Measurements from ENCODE around the gene ARHGAP1.

ARHGAP1 gene

DNA sequence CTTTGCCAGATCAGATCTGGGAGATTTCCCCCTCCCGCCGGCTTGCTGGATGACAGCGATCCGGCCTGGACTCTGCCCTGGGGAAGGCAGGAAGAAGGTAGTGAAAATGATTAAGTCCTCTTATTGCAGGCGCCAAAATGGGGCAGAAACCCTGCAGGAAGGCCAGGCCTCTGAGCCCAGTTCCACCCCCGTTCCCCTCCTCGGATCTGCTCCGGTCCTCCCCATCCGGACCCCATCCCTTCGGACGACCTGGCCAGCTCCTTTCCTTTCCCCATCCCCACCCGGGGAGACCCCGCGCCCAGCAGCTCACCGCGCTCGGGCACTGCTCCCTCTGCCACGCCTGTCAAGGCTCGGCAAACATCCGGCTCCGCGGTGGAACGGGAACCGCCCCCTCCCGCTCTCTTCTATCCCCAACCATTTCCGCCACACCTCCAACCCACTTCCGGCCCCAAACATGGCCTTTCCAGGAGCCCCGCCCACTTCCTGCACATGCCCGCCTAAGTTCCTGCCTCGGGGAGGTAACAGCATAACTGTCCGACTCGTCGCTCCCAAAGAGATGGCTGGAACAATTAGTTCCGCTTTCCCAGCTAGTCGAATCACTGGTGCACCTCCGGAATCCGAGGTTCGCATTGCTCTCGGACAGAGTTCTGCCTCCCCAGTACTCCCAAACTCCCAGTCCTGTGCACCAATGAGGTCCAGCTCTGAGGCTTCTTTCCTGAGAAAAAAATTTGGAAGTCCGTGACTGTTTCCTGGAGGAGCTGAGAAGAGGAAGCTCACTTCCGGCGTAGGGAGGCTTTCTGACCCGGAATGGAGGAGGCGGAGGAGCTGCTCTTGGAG, at the start of gene ARHGAP1, which contains the start of gene ZNF408:
Gene ARHGAP1 (minus strand): TSS at position 379 of the 837 bp plus-strand sequence. CDS start 4,512 bp downstream, outside the sequence.
Gene ZNF408 (plus strand): TSS at position 791 of the 837 bp plus-strand sequence. CDS start 17 bp downstream, at position 808.
- Histone ChIP-seq H3K4me1 (ENCODE audit: control insufficient read depth, low read depth, low read length) (no peaks in the 10 kb centered on the region), H3K9me3 (ENCODE audit: control insufficient read depth, low read depth, low read length) (no peaks in the 10 kb centered on the region), H3K27me3 (ENCODE audit: control insufficient read depth, insufficient read depth, low read length) (no peaks in the 10 kb centered on the region), H3K9ac (ENCODE audit: low read length) (peak within 1 kb of the TSS; percentile 83), H3K27ac (ENCODE audit: low read length) (peak within 1 kb of the TSS; percentile 93), H3K4me3 (ENCODE audit: low read length) (peak within 1 kb of the TSS; percentile 70), H3K36me3 (ENCODE audit: control insufficient read depth, low read depth, low read length) (peaks cover 30% of the 10 kb centered on the region)

GRCh38 chr11:46747150-46747549, 46.7 kb upstream of the ARHGAP1 start:
- Histone ChIP-seq H3K36me3 (ENCODE audit: control insufficient read depth, low read depth, low read length) (peaks cover 91% of the 10 kb centered on the region), H3K4me3 (ENCODE audit: low read length) (no peak overlapping the region), H3K4me1 (ENCODE audit: control insufficient read depth, low read depth, low read length) (no peaks in the 10 kb centered on the region)

GRCh38 chr11:46745995-46746394, 45.6 kb upstream of the ARHGAP1 start:
- no peak overlapping the region for H3K27ac ChIP-seq (ENCODE audit: low read length)
- no peaks in the 10 kb centered on the region for H3K27me3 ChIP-seq (ENCODE audit: control insufficient read depth, insufficient read depth, low read length)
- no peak overlapping the region for H3K9ac ChIP-seq (ENCODE audit: low read length)
- no peaks in the 10 kb centered on the region for H3K9me3 ChIP-seq (ENCODE audit: control insufficient read depth, low read depth, low read length)
- H3K4me3 ChIP-seq (ENCODE audit: low read length) = no peak overlapping the region
- H3K4me1 ChIP-seq (ENCODE audit: control insufficient read depth, low read depth, low read length) = no peaks in the 10 kb centered on the region
- H3K36me3 ChIP-seq (ENCODE audit: control insufficient read depth, low read depth, low read length) = peaks cover 94% of the 10 kb centered on the region

More at GRCh38 chr11:46747150-46747549, 46.7 kb upstream of the ARHGAP1 start:
- no peaks in the 10 kb centered on the region for H3K9me3 ChIP-seq (ENCODE audit: control insufficient read depth, low read depth, low read length)
- no peak overlapping the region for H3K9ac ChIP-seq (ENCODE audit: low read length)
- H3K27me3 ChIP-seq (ENCODE audit: control insufficient read depth, insufficient read depth, low read length) = no peaks in the 10 kb centered on the region
- no peak overlapping the region for H3K27ac ChIP-seq (ENCODE audit: low read length)

- Histone ChIP-seq H3K36me3 (ENCODE audit: control insufficient read depth, low read depth, low read length) (peaks cover 88% of the 10 kb centered on the region), H3K4me1 (ENCODE audit: control insufficient read depth, low read depth, low read length) (no peaks in the 10 kb centered on the region), H3K9ac (ENCODE audit: low read length) (no peak overlapping the region), H3K9me3 (ENCODE audit: control insufficient read depth, low read depth, low read length) (no peaks in the 10 kb centered on the region), H3K4me3 (ENCODE audit: low read length) (no peak overlapping the region), H3K27me3 (ENCODE audit: control insufficient read depth, insufficient read depth, low read length) (no peaks in the 10 kb centered on the region), H3K27ac (ENCODE audit: low read length) (no peak overlapping the region)
Measured at GRCh38 chr11:46745328-46745727, 44.9 kb upstream of the ARHGAP1 start.

DNA sequence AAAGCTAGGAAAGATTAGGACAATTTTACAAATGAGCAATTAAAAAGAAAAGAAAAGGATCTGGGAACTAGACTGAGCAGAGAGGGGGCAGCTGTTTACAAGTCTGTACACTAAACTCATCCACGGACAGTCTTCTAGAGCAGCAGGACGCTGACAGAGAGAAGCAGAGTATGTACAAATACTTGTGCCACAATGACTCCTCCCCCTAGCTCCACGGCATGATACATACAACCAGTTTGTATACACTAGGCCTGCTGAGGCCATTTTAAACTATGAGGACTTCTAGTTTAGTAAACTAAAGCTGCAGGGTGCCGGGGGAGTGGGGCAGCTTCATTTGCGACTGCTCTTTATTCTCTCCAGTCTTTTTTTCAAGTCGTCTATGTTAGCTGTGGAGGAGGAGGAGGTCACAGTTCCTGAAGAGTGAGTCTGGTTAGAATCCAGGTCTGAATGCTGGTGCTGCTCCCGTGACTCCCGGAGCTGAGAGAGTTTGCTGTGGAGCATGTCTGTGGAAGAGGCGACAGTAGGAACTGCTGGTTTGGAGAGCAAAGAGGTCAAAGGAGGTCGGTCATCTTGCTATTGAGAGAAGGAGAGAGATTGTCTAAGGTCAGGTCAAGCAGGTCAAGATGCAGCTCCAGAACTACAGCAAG, 43.4 kb upstream of the ARHGAP1 start:
- Histone ChIP-seq H3K9ac (ENCODE audit: low read length) (no peak overlapping the region), H3K36me3 (ENCODE audit: control insufficient read depth, low read depth, low read length) (peaks cover 75% of the 10 kb centered on the region), H3K27me3 (ENCODE audit: control insufficient read depth, insufficient read depth, low read length) (no peaks in the 10 kb centered on the region), H3K4me1 (ENCODE audit: control insufficient read depth, low read depth, low read length) (no peaks in the 10 kb centered on the region), H3K4me3 (ENCODE audit: low read length) (no peak overlapping the region), H3K9me3 (ENCODE audit: control insufficient read depth, low read depth, low read length) (no peaks in the 10 kb centered on the region), H3K27ac (ENCODE audit: low read length) (no peak overlapping the region)

GRCh38 chr11:46743043-46743442, 42.6 kb upstream of the ARHGAP1 start:
- Histone ChIP-seq H3K27me3 (ENCODE audit: control insufficient read depth, insufficient read depth, low read length) (no peaks in the 10 kb centered on the region), H3K9ac (ENCODE audit: low read length) (no peak overlapping the region), H3K36me3 (ENCODE audit: control insufficient read depth, low read depth, low read length) (peaks cover 71% of the 10 kb centered on the region)

GRCh38 chr11:46741600-46742484, 41.4 kb upstream of the ARHGAP1 start:
- no peak overlapping the region for H3K4me3 ChIP-seq (ENCODE audit: low read length)
- H3K27me3 ChIP-seq (ENCODE audit: control insufficient read depth, insufficient read depth, low read length) = no peaks in the 10 kb centered on the region
- H3K36me3 ChIP-seq (ENCODE audit: control insufficient read depth, low read depth, low read length) = peaks cover 59% of the 10 kb centered on the region
- no peaks in the 10 kb centered on the region for H3K4me1 ChIP-seq (ENCODE audit: control insufficient read depth, low read depth, low read length)
- H3K9ac ChIP-seq (ENCODE audit: low read length) = no peak overlapping the region
- no peaks in the 10 kb centered on the region for H3K9me3 ChIP-seq (ENCODE audit: control insufficient read depth, low read depth, low read length)
- no peak overlapping the region for H3K27ac ChIP-seq (ENCODE audit: low read length)

More at GRCh38 chr11:46743043-46743442, 42.6 kb upstream of the ARHGAP1 start:
- Histone ChIP-seq H3K27ac (ENCODE audit: low read length) (no peak overlapping the region), H3K9me3 (ENCODE audit: control insufficient read depth, low read depth, low read length) (no peaks in the 10 kb centered on the region), H3K4me3 (ENCODE audit: low read length) (no peak overlapping the region), H3K4me1 (ENCODE audit: control insufficient read depth, low read depth, low read length) (no peaks in the 10 kb centered on the region)

DNA sequence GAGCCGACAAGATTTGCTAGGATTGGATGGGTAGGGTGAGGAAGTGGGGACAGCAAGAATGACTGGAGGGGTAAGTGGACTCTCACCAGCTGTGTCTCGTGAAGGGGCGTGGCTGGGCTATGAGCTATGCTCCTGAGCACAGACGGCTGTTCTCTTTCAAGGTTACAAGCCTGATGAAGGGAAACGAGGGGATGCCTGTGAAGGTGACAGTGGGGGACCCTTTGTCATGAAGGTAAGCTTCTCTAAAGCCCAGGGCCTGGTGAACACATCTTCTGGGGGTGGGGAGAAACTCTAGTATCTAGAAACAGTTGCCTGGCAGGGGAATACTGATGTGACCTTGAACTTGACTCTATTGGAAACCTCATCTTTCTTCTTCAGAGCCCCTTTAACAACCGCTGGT, 38.5 kb upstream of the ARHGAP1 start:
- Histone ChIP-seq H3K27ac (ENCODE audit: low read length) (no peak overlapping the region), H3K9me3 (ENCODE audit: control insufficient read depth, low read depth, low read length) (no peaks in the 10 kb centered on the region), H3K36me3 (ENCODE audit: control insufficient read depth, low read depth, low read length) (peaks cover 29% of the 10 kb centered on the region), H3K4me1 (ENCODE audit: control insufficient read depth, low read depth, low read length) (no peaks in the 10 kb centered on the region), H3K9ac (ENCODE audit: low read length) (no peak overlapping the region), H3K27me3 (ENCODE audit: control insufficient read depth, insufficient read depth, low read length) (no peaks in the 10 kb centered on the region), H3K4me3 (ENCODE audit: low read length) (no peak overlapping the region)

GRCh38 chr11:46737699-46738098, 37.3 kb upstream of the ARHGAP1 start:
- Histone ChIP-seq H3K27ac (ENCODE audit: low read length) (no peak overlapping the region), H3K9me3 (ENCODE audit: control insufficient read depth, low read depth, low read length) (no peaks in the 10 kb centered on the region), H3K4me1 (ENCODE audit: control insufficient read depth, low read depth, low read length) (no peaks in the 10 kb centered on the region), H3K36me3 (ENCODE audit: control insufficient read depth, low read depth, low read length) (peaks cover 17% of the 10 kb centered on the region), H3K9ac (ENCODE audit: low read length) (no peak overlapping the region), H3K27me3 (ENCODE audit: control insufficient read depth, insufficient read depth, low read length) (no peaks in the 10 kb centered on the region), H3K4me3 (ENCODE audit: low read length) (no peak overlapping the region)

DNA sequence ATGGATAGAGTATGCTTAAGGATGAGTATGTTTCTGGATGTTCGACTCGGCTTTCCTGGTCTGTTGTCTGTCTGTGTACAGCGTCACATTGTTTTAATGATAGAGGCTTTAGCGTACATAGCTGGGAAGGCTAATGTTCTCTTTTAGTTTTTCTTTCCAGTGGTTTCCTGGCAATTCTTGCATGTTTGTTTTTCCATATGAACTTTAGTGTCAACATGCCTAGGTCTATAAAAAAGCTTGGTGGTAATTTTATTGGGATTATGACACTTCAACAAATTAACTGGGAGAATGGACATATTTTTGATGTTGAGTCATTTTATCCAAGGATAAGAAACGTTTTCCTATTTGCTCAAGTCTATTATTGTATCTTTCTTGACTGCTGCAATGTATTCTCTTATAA, 36.2 kb upstream of the ARHGAP1 start:
- peaks cover 7% of the 10 kb centered on the region for H3K36me3 ChIP-seq (ENCODE audit: control insufficient read depth, low read depth, low read length)
- H3K27ac ChIP-seq (ENCODE audit: low read length) = no peak overlapping the region

DNA sequence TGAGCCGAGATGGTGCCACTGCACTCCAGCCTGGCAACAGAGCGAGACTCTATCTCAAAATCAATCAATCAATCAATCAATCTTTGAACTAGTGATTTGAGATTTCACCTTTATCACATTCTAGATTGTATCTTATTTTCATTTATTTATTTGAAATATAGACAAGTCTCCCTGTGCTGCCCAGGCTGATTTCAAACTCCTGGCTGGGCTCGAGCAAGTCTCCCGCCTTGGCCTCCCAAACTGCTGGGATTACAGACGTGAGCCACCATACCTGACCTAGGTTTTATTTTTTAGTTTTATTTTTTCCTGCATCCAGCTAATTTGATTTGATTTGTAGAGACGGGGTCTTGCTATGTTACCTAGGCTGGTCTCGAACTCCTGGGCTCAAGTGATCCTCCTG, 35.7 kb upstream of the ARHGAP1 start:
- peaks cover 2% of the 10 kb centered on the region for H3K36me3 ChIP-seq (ENCODE audit: control insufficient read depth, low read depth, low read length)
- no peaks in the 10 kb centered on the region for H3K27me3 ChIP-seq (ENCODE audit: control insufficient read depth, insufficient read depth, low read length)
- no peak overlapping the region for H3K9ac ChIP-seq (ENCODE audit: low read length)
- no peaks in the 10 kb centered on the region for H3K9me3 ChIP-seq (ENCODE audit: control insufficient read depth, low read depth, low read length)
- H3K27ac ChIP-seq (ENCODE audit: low read length) = no peak overlapping the region
- H3K4me3 ChIP-seq (ENCODE audit: low read length) = no peak overlapping the region
- H3K4me1 ChIP-seq (ENCODE audit: control insufficient read depth, low read depth, low read length) = no peaks in the 10 kb centered on the region

More for the DNA sequence above, 36.2 kb upstream of the ARHGAP1 start:
- no peaks in the 10 kb centered on the region for H3K9me3 ChIP-seq (ENCODE audit: control insufficient read depth, low read depth, low read length)
- no peak overlapping the region for H3K4me3 ChIP-seq (ENCODE audit: low read length)
- no peaks in the 10 kb centered on the region for H3K27me3 ChIP-seq (ENCODE audit: control insufficient read depth, insufficient read depth, low read length)
- no peaks in the 10 kb centered on the region for H3K4me1 ChIP-seq (ENCODE audit: control insufficient read depth, low read depth, low read length)
- no peak overlapping the region for H3K9ac ChIP-seq (ENCODE audit: low read length)
